ENCODE data around the gene BOC. TPM values are rescaled to one million over a fixed set of nuclear protein-coding genes. Genes with fewer than 3 reads are reported as not detected.

The BOC gene
- total and polyA plus RNA-seq, 2 of the 13 experiments (the other 11 are each of a cell fraction or from before 2014, with no cell fraction given): 0.04 TPM; not detected in 1

DNA sequence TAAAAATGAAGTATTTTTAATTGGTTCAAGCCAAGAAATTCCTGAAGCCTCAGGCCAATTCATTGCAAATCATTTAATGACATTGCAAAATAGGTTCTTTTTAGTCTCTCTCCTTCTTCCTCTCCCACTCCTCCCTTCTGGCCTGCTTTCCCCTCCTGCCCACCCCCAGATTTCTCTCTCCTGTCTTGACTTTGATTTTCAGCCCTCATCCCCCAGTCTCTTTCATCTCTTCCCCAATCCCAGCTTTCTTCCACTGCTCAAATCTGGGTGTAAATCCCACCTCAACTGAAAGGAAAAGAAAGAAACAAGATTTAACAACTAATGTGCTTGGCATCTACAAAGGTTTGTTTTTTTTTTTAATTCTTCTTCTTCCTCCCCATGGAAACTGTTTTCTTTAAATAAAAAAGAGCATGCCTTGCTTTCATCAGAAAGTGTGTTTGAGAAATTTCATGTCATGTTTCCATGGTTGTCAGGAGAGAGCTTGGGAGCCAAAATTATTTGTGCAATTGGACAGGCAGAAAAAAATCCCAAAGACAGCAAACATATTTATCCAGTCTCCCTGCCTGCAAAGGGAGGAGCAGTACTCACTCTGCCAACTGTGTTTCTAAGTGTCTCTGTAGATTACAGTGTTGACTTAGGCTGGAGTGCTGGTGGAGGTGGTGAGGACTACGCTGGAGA is 50.4 kb downstream of the BOC start:
- no peak overlapping the region for H3K4me2 ChIP-seq (ENCODE audit: low read depth, low read length)
- BruUV-seq (replicated peaks): no TSS peak
- in situ Hi-C loops (cut with HindIII; ENCODE audit: extremely low pct_ligation_motif_present, low pct_unique_long_range_greater_than_20kb) (no loop called here), intact Hi-C loops (cut with micrococcal nuclease; ENCODE audit: unreplicated experiment) (no loop called here)
- no peak overlapping the region for H3K27ac ChIP-seq (ENCODE audit: extremely low read length, insufficient read depth, low read length)
- POLR2A ChIA-PET: no interaction called here
- CTCF ChIA-PET (ENCODE audit: low intra/inter-chr PET ratio, low total read pairs): no interaction called here
- 0% methylated on average over 1 of the region's 1 CpG for WGBS (ENCODE audit: low lambda C conversion rate)
- no peak overlapping the region for H3K9ac ChIP-seq (ENCODE audit: insufficient read depth, low read depth, low read length)
- no peak for TF ChIP-seq RBM39 (IDR thresholded peaks at IDR 0.05; ENCODE audit: low read depth, low read length, poor library complexity, severe bottlenecking)
- no peak for TF ChIP-seq FOXA1 (IDR thresholded peaks at IDR 0.05)
- peak; percentile 73 for TF ChIP-seq FOXA1 (CRISPR knock-in tag; IDR thresholded peaks at IDR 0.05)
- H3K27me3 ChIP-seq (ENCODE audit: control insufficient read depth in 1 of 2, insufficient read depth in 2 of 2, low read length in 2 of 2): peaks cover 0 to 36% of the 10 kb centered on the region in 2 experiments; a peak in 3 of 5 replicates
- FAIRE-seq (no peak), DNase-seq (ENCODE audit: low spot score) (peak; percentile 15), ATAC-seq (peak; percentile 83)
- H3K79me2 ChIP-seq (ENCODE audit: insufficient read depth, low read length): no peaks in the 10 kb centered on the region
- H3K4me3 ChIP-seq (replicated peaks in 1 of 3; ENCODE audit: insufficient read depth in 1 of 3, low read depth in 2 of 3, low read length in 3 of 3): no peak overlapping the region
- H2AFZ ChIP-seq (ENCODE audit: low read length): no peak overlapping the region
- H3K36me3 ChIP-seq (replicated peaks in 1 of 2; ENCODE audit: control insufficient read depth in 1 of 2, insufficient read depth in 2 of 2, low read length in 2 of 2): no peaks in the 10 kb centered on the region
- 0 out of 2 replicates have a peak, but pooled peaks cover 6% of the 10 kb centered on the region for H3K4me1 ChIP-seq (ENCODE audit: insufficient read depth, low read length)
- no peaks in the 10 kb centered on the region for H3K9me3 ChIP-seq (ENCODE audit: low read length)
- no peaks in the 10 kb centered on the region for H4K20me1 ChIP-seq (ENCODE audit: insufficient read depth, low read length)

DNA sequence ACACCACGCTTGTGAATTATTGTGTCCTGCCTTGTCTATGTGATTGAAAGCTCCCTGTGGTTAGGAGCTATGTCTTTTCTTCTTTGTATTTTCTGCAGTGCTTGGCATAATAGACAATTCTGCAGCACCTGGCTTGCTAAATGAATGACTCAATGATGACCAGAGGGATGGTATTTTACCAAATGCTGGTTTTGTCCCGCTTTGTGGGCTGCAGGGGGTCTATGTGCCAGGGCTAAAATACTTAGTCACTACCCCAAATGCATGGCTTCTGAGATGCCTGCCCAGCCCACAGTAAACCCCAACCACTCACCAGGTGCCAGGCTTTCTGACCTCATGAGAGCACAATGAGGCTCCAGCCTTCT is 50.9 kb downstream of the BOC start:
- Histone ChIP-seq H3K4me2 (ENCODE audit: low read depth, low read length) (no peak overlapping the region), H3K27ac (ENCODE audit: extremely low read length, insufficient read depth, low read length) (no peak overlapping the region), H3K36me3 (replicated peaks in 1 of 2; ENCODE audit: control insufficient read depth in 1 of 2, insufficient read depth in 2 of 2, low read length in 2 of 2) (no peaks in the 10 kb centered on the region), H3K4me3 (replicated peaks in 1 of 3; ENCODE audit: insufficient read depth in 1 of 3, low read depth in 2 of 3, low read length in 3 of 3) (no peak overlapping the region), H3K9me3 (ENCODE audit: low read length) (no peaks in the 10 kb centered on the region), H3K27me3 (ENCODE audit: control insufficient read depth in 1 of 2, insufficient read depth in 2 of 2, low read length in 2 of 2) (peaks cover 0 to 39% of the 10 kb centered on the region in 2 experiments; a peak in 3 of 5 replicates), H4K20me1 (ENCODE audit: insufficient read depth, low read length) (no peaks in the 10 kb centered on the region), H3K79me2 (ENCODE audit: insufficient read depth, low read length) (no peaks in the 10 kb centered on the region), H2AFZ (ENCODE audit: low read length) (no peak overlapping the region), H3K9ac (ENCODE audit: insufficient read depth, low read depth, low read length) (no peak overlapping the region), H3K4me1 (ENCODE audit: insufficient read depth, low read length) (0 out of 2 replicates have a peak, but pooled peaks cover 6% of the 10 kb centered on the region)
- in situ Hi-C loops (cut with HindIII; ENCODE audit: extremely low pct_ligation_motif_present, low pct_unique_long_range_greater_than_20kb): no loop called here
- ChIA-PET CTCF (ENCODE audit: low intra/inter-chr PET ratio, low total read pairs) (no interaction called here), POLR2A (no interaction called here)
- ATAC-seq (no peak), FAIRE-seq (no peak), DNase-seq (ENCODE audit: low spot score) (no peak)
- BruUV-seq (replicated peaks): no TSS peak
- 13% methylated on average over 2 of the region's 2 CpGs for WGBS (ENCODE audit: low lambda C conversion rate)
- intact Hi-C loops (cut with micrococcal nuclease; ENCODE audit: unreplicated experiment): no loop called here
- TF ChIP-seq ZNF382 (CRISPR knock-in tag; IDR thresholded peaks at IDR 0.05; ENCODE audit: borderline replicate concordance) (no peak), CBX1 (IDR thresholded peaks at IDR 0.05; ENCODE audit: low read depth) (no peak), MYC (CRISPR knock-in tag; IDR thresholded peaks at IDR 0.05; ENCODE audit: borderline replicate concordance) (no peak), ZNF703 (CRISPR knock-in tag; IDR thresholded peaks at IDR 0.05; ENCODE audit: borderline replicate concordance) (no peak), TRAFD1 (CRISPR knock-in tag; IDR thresholded peaks at IDR 0.05; ENCODE audit: borderline replicate concordance) (no peak)
- TF ChIP-seq, protein P1, sequence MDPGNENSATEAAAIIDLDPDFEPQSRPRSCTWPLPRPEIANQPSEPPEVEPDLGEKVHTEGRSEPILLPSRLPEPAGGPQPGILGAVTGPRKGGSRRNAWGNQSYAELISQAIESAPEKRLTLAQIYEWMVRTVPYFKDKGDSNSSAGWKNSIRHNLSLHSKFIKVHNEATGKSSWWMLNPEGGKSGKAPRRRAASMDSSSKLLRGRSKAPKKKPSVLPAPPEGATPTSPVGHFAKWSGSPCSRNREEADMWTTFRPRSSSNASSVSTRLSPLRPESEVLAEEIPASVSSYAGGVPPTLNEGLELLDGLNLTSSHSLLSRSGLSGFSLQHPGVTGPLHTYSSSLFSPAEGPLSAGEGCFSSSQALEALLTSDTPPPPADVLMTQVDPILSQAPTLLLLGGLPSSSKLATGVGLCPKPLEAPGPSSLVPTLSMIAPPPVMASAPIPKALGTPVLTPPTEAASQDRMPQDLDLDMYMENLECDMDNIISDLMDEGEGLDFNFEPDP (CRISPR knock-in tag; conservative IDR thresholded peaks at IDR 0.05): no peak

Data from HepG2 (cell line).